ENCODE measurements around the gene CAB39L. TPM values are rescaled to one million over a fixed set of nuclear protein-coding genes. Genes with fewer than 3 reads are reported as not detected.
"Not testable (repeated sequence)": the region's sequence is repeated elsewhere in the genome, so short reads cannot be mapped to it uniquely, and the experiment has no call there.

CAB39L gene
- total and polyA plus RNA-seq, 10 donors, result 1.6 to 7.5 (median 5.9) TPM

GRCh38 chr13:49295244-49295643 lies 148.6 kb downstream of the CAB39L start:
- H3K4me3 ChIP-seq, result no peak overlapping the region
- peaks cover 0 to 88% (median 6%) of the 10 kb centered on the region in 6 donors for H3K36me3 ChIP-seq
- no peaks in the 10 kb centered on the region for H3K27me3 ChIP-seq (replicated peaks in 1 of 7)
- H3K4me1 ChIP-seq, result peaks cover 0 to 4% (median 0%) of the 10 kb centered on the region in 6 donors
- DNase-seq, result no peak
- H3K27ac ChIP-seq, result no peak overlapping the region
- 63 to 79% (median 67%) methylated on average over 6 of the region's 6 CpGs for WGBS, 5 donors
- intact Hi-C loops (cut with DNase I; ENCODE audit: low total_unique reads), result no loop called here
- H3K9me3 ChIP-seq, result no peaks in the 10 kb centered on the region
- TF ChIP-seq CTCF (IDR thresholded peaks at IDR 0.05 in 8 of 11, conservative IDR thresholded peaks at IDR 0.05 in 3 of 11), result no peak
- TF ChIP-seq POLR2AphosphoS5 (IDR thresholded peaks at IDR 0.05), result no peak
- TF ChIP-seq POLR2A (IDR thresholded peaks at IDR 0.05), result no peak

- intact Hi-C loops (cut with DNase I; ENCODE audit: low total_unique reads), result not testable (repeated sequence)
- 94 to 98% (median 96%) methylated on average over 6 of the region's 6 CpGs for WGBS, 5 donors
Measured at GRCh38 chr13:49294723-49295122, 149.1 kb downstream of the CAB39L start.

GRCh38 chr13:49292742-49293486 lies 150.9 kb downstream of the CAB39L start:
- TF ChIP-seq POLR2AphosphoS5 (IDR thresholded peaks at IDR 0.05), result peak in 2 of 3 donors; percentile 30 to 61
- no peak for TF ChIP-seq CTCF (IDR thresholded peaks at IDR 0.05 in 8 of 11, conservative IDR thresholded peaks at IDR 0.05 in 3 of 11)
- TF ChIP-seq POLR2A (IDR thresholded peaks at IDR 0.05), result no peak
- intact Hi-C loops (cut with DNase I; ENCODE audit: low total_unique reads), result no loop called here
- Histone ChIP-seq H3K27me3 (replicated peaks in 1 of 7) (no peaks in the 10 kb centered on the region), H3K36me3 (peaks cover 0 to 100% (median 7%) of the 10 kb centered on the region in 6 donors), H3K27ac (no peak overlapping the region), H3K4me1 (peaks cover 0 to 4% (median 0%) of the 10 kb centered on the region in 6 donors), H3K4me3 (no peak overlapping the region), H3K9me3 (no peaks in the 10 kb centered on the region)
- 36 to 48% (median 43%) methylated on average over 6 of the region's 6 CpGs for WGBS, 5 donors
- DNase-seq, result no peak

More at GRCh38 chr13:49294723-49295122, 149.1 kb downstream of the CAB39L start:
- DNase-seq; H3K27ac ChIP-seq; H3K27me3 ChIP-seq (replicated peaks in 1 of 7); H3K4me1 ChIP-seq; H3K4me3 ChIP-seq; H3K9me3 ChIP-seq: not testable (repeated sequence)
- peaks cover 0 to 93% (median 7%) of the 10 kb centered on the region in 6 donors for H3K36me3 ChIP-seq

- DNase-seq, result no peak
- TF ChIP-seq POLR2A (IDR thresholded peaks at IDR 0.05), result no peak
- TF ChIP-seq POLR2AphosphoS5 (IDR thresholded peaks at IDR 0.05), result no peak
- intact Hi-C loops (cut with DNase I; ENCODE audit: low total_unique reads), result no loop called here
- peaks cover 0 to 4% (median 0%) of the 10 kb centered on the region in 6 donors for H3K4me1 ChIP-seq
- peaks cover 0 to 88% (median 15%) of the 10 kb centered on the region in 6 donors for H3K36me3 ChIP-seq
- no peaks in the 10 kb centered on the region for H3K27me3 ChIP-seq (replicated peaks in 1 of 7)
- no peaks in the 10 kb centered on the region for H3K9me3 ChIP-seq
- H3K4me3 ChIP-seq, result no peak overlapping the region
- no peak overlapping the region for H3K27ac ChIP-seq
Measured at GRCh38 chr13:49288458-49288857, 155.4 kb downstream of the CAB39L start.

- Histone ChIP-seq H3K27me3 (replicated peaks in 1 of 7) (no peaks in the 10 kb centered on the region), H3K27ac (no peak overlapping the region), H3K9me3 (no peaks in the 10 kb centered on the region), H3K4me1 (peaks cover 0 to 4% (median 0%) of the 10 kb centered on the region in 6 donors), H3K36me3 (peaks cover 0 to 85% (median 13%) of the 10 kb centered on the region in 6 donors), H3K4me3 (no peak overlapping the region)
- intact Hi-C loops (cut with DNase I; ENCODE audit: low total_unique reads), result no loop called here
- WGBS, 5 donors, result 85 to 100% (median 92%) methylated on average over 1 of the region's 1 CpG
- TF ChIP-seq CTCF (IDR thresholded peaks at IDR 0.05 in 8 of 11, conservative IDR thresholded peaks at IDR 0.05 in 3 of 11), result no peak
- no peak for TF ChIP-seq POLR2AphosphoS5 (IDR thresholded peaks at IDR 0.05)
- no peak for TF ChIP-seq POLR2A (IDR thresholded peaks at IDR 0.05)
- DNase-seq, result no peak
Measured at GRCh38 chr13:49287995-49288394, 155.9 kb downstream of the CAB39L start.
